Left lung (tissue), 10 donors: ENCODE results near the gene PAM. TPM values are rescaled to one million over a fixed set of nuclear protein-coding genes. Genes with fewer than 3 reads are reported as not detected.

Source experiments
- ATAC-seq: fragments of 200-7000 bp; cut with Tn5 transposase; one replicate; pipeline ENCODE4 v1.9.1; 2020; ENCODE audit warnings: moderate library complexity
- DNase-seq, 4 donors: peaks; one replicate each; pipeline ENCODE4 v3.0.0-alpha.2; 2013 to 2020
- H3K27ac ChIP-seq, 2 donors: fragments of 200-600 bp; sonication (generic) in 1 of 2; one replicate each; pipeline versions ENCODE4 v1.5.0 to v1.8.0; 2020 to 2021
- H3K27me3 ChIP-seq, 2 donors: fragments of 200-600 bp; sonication (generic) in 1 of 2; one replicate each; pipeline versions ENCODE4 v1.5.0 to v1.8.0; 2020 to 2021
- H3K36me3 ChIP-seq, 2 donors: fragments of 200-600 bp; sonication (generic) in 1 of 2; one replicate each; pipeline versions ENCODE4 v1.5.0 to v1.8.0; 2020 to 2021
- H3K4me1 ChIP-seq, 2 donors: fragments of 200-600 bp; one replicate each; pipeline ENCODE4 v1.8.0; 2021
- H3K4me3 ChIP-seq, 2 donors: fragments of 200-600 bp; sonication (generic) in 1 of 2; one replicate each; pipeline versions ENCODE4 v1.5.0 to v1.8.0; 2020 to 2021; ENCODE audit warnings: mild to moderate bottlenecking in 1 of 2
- H3K9me3 ChIP-seq, 2 donors: fragments of 200-600 bp; sonication (generic) in 1 of 2; one replicate each; pipeline versions ENCODE4 v1.5.0 to v1.8.0; 2020 to 2021
- intact Hi-C, 2 donors: fragments of 100-400 bp; cut with DNase I; formaldehyde crosslinking; loops; one replicate each; pipeline versions ENCODE4 v1.11.2 to v1.14.2; 2022
- polyA plus RNA-seq, 6 donors: library from polyadenylated mRNA; unstranded; fragments of 120-200 nt; gene quantifications; one replicate each; pipeline ENCODE4 v1.2.1, GENCODE V29; 2013; ENCODE audit not compliant: insufficient read length in 6 of 6
- total RNA-seq, 2 donors: library from RNA; stranded (reverse); fragmentation: NEBNext Ultra II Directional; extraction: Animal tissue kit (Norgen Biotek cat#: 25700); gene quantifications; one replicate each; pipeline ENCODE4 v1.2.1, GENCODE V29; 2021
- TF ChIP-seq, protein P1 (sequence below), 2 donors: fragments of 200-600 bp; sonication (generic) in 1 of 2; IDR thresholded peaks; one replicate each; pipeline versions ENCODE4 v1.5.0 to v1.8.0; 2021; ENCODE audit warnings: antibody characterized with exemption in 2 of 2
- donor health status: DM: no; HTN: yes; CAD: no.
- donor health status: DM: no; HTN: no; CAD: no.

The PAM gene
- total and polyA plus RNA-seq, 8 donors = 93.3 to 427 (median 145) TPM

DNA sequence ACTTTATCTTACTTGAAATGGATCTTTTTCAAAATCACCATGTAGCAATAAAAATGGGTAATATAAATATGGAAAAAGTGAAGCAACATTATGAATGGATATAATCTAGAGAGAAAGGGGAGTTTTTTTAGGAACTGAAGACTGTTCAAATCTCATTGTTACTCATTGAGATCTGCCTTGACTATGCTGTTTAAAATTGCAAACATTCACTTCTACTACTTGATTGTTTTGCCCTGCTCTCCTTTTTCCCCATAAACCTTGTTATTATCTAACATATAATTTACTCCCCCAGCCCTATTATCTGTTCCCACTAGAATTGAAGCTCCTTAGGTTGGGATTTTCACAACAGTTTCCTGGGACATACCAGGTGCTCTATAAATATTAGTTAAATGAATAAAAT is 22.0 kb downstream of the PAM start:
- Histone ChIP-seq H3K4me1 (peaks cover 0 to 36% of the 10 kb centered on the region in 2 donors), H3K36me3 (no peaks in the 10 kb centered on the region), H3K9me3 (no peaks in the 10 kb centered on the region), H3K27ac (no peak overlapping the region), H3K4me3 (no peak overlapping the region), H3K27me3 (no peaks in the 10 kb centered on the region)
- DNase-seq (no peak), ATAC-seq (no peak)
- intact Hi-C loops = no loop called here
- TF ChIP-seq, protein P1, sequence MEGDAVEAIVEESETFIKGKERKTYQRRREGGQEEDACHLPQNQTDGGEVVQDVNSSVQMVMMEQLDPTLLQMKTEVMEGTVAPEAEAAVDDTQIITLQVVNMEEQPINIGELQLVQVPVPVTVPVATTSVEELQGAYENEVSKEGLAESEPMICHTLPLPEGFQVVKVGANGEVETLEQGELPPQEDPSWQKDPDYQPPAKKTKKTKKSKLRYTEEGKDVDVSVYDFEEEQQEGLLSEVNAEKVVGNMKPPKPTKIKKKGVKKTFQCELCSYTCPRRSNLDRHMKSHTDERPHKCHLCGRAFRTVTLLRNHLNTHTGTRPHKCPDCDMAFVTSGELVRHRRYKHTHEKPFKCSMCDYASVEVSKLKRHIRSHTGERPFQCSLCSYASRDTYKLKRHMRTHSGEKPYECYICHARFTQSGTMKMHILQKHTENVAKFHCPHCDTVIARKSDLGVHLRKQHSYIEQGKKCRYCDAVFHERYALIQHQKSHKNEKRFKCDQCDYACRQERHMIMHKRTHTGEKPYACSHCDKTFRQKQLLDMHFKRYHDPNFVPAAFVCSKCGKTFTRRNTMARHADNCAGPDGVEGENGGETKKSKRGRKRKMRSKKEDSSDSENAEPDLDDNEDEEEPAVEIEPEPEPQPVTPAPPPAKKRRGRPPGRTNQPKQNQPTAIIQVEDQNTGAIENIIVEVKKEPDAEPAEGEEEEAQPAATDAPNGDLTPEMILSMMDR (IDR thresholded peaks at IDR 0.05) = no peak

DNA sequence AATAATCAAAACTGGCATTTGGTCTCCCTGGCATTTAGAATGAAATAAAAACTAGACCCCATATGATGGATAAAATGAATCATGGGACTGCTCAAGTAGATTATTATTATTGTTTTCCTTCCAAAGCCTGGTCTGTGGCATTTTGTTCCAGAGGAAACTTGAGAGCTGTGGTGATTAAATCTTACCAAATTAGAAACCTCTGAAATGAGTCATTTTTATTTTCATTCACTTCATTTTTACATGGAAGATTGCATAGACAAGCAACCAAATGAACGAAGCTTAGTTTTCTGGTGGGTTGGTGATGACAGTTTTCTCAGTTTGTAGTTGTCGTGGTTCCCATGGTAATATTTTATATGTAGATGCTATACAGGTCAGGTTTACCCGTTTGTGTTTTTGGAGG is 23.4 kb downstream of the PAM start:
- H3K27ac ChIP-seq = no peak overlapping the region
- ATAC-seq = no peak
- intact Hi-C loops = no loop called here

DNA sequence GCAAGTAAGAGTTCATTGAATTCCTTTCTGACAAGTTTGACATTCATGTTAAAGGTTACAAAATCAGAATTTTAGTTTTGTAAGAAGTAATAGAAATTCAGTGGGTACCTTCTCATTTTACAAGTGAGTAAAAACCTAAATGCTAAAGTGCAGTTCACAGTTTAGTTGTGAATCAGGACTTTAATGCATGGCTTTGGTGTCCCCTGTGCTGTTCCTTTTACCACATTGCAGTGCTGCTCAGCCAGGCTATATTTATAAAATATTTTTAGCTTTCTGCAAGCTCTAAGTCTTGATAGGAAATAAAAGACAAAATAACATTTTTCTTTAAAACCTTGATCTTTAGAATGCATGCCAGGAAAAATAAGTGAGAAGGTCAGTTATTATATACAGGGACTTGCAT is 26.3 kb downstream of the PAM start:
- TF ChIP-seq, protein P1 (IDR thresholded peaks at IDR 0.05) = no peak
- Histone ChIP-seq H3K9me3 (no peaks in the 10 kb centered on the region), H3K27ac (peak overlapping the region in 1 of 2 donors; percentile 70), H3K4me3 (no peak overlapping the region), H3K4me1 (peaks cover 0 to 40% of the 10 kb centered on the region in 2 donors), H3K27me3 (no peaks in the 10 kb centered on the region), H3K36me3 (no peaks in the 10 kb centered on the region)
- DNase-seq (no peak), ATAC-seq (no peak)
- intact Hi-C loops = loop anchor here in 1 of 2 donors (10.0 kb wide), 2 partner anchors 83 to 183 kb away; no protein-coding TSS in a partner anchor

More for the DNA sequence above, 23.4 kb downstream of the PAM start:
- no peaks in the 10 kb centered on the region for H3K36me3 ChIP-seq
- DNase-seq = no peak
- no peak overlapping the region for H3K4me3 ChIP-seq
- TF ChIP-seq, protein P1 (IDR thresholded peaks at IDR 0.05) = no peak
- H3K4me1 ChIP-seq = peaks cover 0 to 40% of the 10 kb centered on the region in 2 donors
- H3K9me3 ChIP-seq = no peaks in the 10 kb centered on the region
- H3K27me3 ChIP-seq = no peaks in the 10 kb centered on the region

DNA sequence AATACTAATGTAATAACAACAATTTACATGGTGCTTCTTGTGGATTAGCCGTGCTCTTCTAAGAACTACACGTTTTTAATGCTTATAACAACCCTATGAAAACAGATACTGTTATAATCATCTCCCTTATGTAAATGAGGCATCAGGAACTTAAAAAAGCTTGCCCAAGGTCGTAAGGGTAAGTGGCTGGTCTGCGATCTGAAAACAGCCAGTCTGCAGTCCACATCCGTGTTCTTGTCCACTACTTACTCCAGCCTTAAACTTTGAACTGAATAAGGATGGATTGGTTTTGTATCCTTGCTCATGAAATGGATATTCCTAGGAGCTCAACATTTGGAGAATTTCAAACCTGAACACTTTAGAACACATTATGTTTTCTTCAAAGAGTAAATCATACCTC is 26.7 kb downstream of the PAM start:
- TF ChIP-seq, protein P1 (IDR thresholded peaks at IDR 0.05) = no peak
- Histone ChIP-seq H3K9me3 (no peaks in the 10 kb centered on the region), H3K27me3 (no peaks in the 10 kb centered on the region), H3K27ac (peak overlapping the region in 1 of 2 donors; percentile 70), H3K4me1 (peaks cover 0 to 40% of the 10 kb centered on the region in 2 donors), H3K36me3 (no peaks in the 10 kb centered on the region), H3K4me3 (no peak overlapping the region)
- peak; percentile 16 for ATAC-seq
- DNase-seq = no peak
- intact Hi-C loops = loop anchor here in 1 of 2 donors (10.0 kb wide), 2 partner anchors 83 to 183 kb away; no protein-coding TSS in a partner anchor

DNA sequence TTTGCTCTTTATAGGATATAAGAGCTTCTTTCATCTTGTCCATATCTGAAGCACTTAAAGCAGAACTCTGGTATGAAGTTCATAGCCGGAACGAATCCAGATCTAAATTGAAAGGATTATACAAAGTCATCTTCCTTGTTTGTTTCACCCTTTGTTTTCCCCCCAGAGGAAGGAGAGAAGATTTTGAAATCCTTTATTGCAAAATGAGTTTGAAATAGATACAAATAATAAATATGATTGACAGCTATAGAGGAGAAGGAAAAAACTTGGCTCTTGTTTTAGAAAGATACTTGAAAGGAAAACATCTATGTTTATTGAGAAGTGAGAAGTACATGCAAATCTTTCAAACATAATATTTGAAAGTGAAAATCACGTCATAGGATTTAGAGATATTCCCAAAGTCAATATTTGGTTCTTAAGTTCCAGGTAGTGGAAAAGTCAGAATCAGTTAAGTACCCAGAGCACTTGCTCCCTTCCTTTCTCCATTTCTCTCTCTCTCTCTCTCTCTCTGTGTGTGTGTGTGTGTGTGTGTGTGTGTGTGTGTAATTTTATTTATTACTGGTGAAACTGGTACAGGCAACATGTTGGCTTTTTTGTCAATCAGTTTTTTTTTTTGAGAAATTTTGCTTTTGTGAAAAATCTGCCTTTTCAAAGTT is 27.2 kb downstream of the PAM start:
- H3K4me3 ChIP-seq = no peak overlapping the region
- H3K27me3 ChIP-seq = no peaks in the 10 kb centered on the region
- DNase-seq (no peak), ATAC-seq (peak; percentile 67)
- no peaks in the 10 kb centered on the region for H3K9me3 ChIP-seq
- intact Hi-C loops = loop anchor here in 1 of 2 donors (10.0 kb wide), 2 partner anchors 82 to 182 kb away; no protein-coding TSS in a partner anchor
- TF ChIP-seq, protein P1 (IDR thresholded peaks at IDR 0.05) = no peak
- H3K27ac ChIP-seq = peak overlapping the region in 1 of 2 donors; percentile 70
- H3K36me3 ChIP-seq = no peaks in the 10 kb centered on the region
- peaks cover 0 to 40% of the 10 kb centered on the region in 2 donors for H3K4me1 ChIP-seq
